PC-9 (cell line): ENCODE results near the gene SELL. TPM values are rescaled to one million over a fixed set of nuclear protein-coding genes. Genes with fewer than 3 reads are reported as not detected.

Source experiments
- BruUV-seq: library from RNA; stranded (reverse); fragments of 400-500 nt; replicated peaks from 2 replicates; lab custom pipeline; 2021; lab: Mats Ljungman, UMichigan
- CTCF ChIA-PET: fragments of 300-600 bp; sonication (Branson Sonifier 250); formaldehyde crosslinking; loops from one replicate; lab custom pipeline; 2022; ENCODE audit warnings: antibody characterized with exemption; lab: Charles Lee
- POLR2A ChIA-PET: fragments of 300-600 bp; sonication (Branson Sonifier 250); formaldehyde crosslinking; loops from one replicate; lab custom pipeline; 2022; ENCODE audit warnings: antibody characterized with exemption; ENCODE audit not compliant: unreplicated experiment; lab: Charles Lee
- DNase-seq, 2 experiments: peaks; one replicate each; pipeline versions ENCODE4 v3.0.0 to v3.0.0-alpha.2; 2015 to 2022; ENCODE audit warnings: mixed read lengths in 1 of 2
- H2AFZ ChIP-seq: fragments of 200-600 bp; sonication (generic); 2 replicates; pipeline ENCODE4 v1.8.1; 2017; ENCODE audit warnings: antibody characterized with exemption
- H3F3A ChIP-seq: fragments of 200-600 bp; sonication (generic); 2 replicates; pipeline ENCODE4 v1.8.1; 2017; ENCODE audit warnings: antibody characterized with exemption, mild to moderate bottlenecking, low read depth; ENCODE audit not compliant: insufficient read depth
- H3K27ac ChIP-seq: fragments of 200-600 bp; sonication (generic); 2 replicates; pipeline ENCODE4 v1.6.1; 2016; ENCODE audit warnings: mixed run types
- H3K27me3 ChIP-seq: fragments of 200-600 bp; sonication (generic); 2 replicates; pipeline ENCODE4 v1.6.1; 2016; ENCODE audit warnings: low read depth, mixed run types; ENCODE audit not compliant: insufficient read depth
- H3K36me3 ChIP-seq: fragments of 200-600 bp; sonication (generic); 2 replicates; pipeline ENCODE4 v1.6.1; 2016; ENCODE audit warnings: low read depth, mixed run types
- H3K4me1 ChIP-seq: fragments of 200-600 bp; sonication (generic); replicated peaks from 2 replicates; pipeline ENCODE4 v1.6.1; 2016; ENCODE audit warnings: mixed run types; ENCODE audit not compliant: insufficient read depth
- H3K4me2 ChIP-seq: fragments of 200-600 bp; sonication (generic); 2 replicates; pipeline ENCODE4 v1.6.1; 2017; ENCODE audit warnings: mixed run types
- H3K4me3 ChIP-seq: fragments of 200-600 bp; sonication (generic); 2 replicates; pipeline ENCODE4 v1.6.1; 2016; ENCODE audit warnings: mixed run types
- H3K79me2 ChIP-seq: fragments of 200-600 bp; sonication (generic); 2 replicates; pipeline ENCODE4 v1.6.1; 2017; ENCODE audit warnings: low read depth, mixed run types
- H3K9me2 ChIP-seq: fragments of 200-600 bp; sonication (generic); 2 replicates; pipeline ENCODE4 v1.8.1; 2017; ENCODE audit warnings: mild to moderate bottlenecking; ENCODE audit not compliant: insufficient read depth
- H3K9me3 ChIP-seq: fragments of 200-600 bp; sonication (generic); 2 replicates; pipeline ENCODE4 v1.8.1; 2016; ENCODE audit warnings: low read depth; ENCODE audit not compliant: insufficient read depth
- H4K20me1 ChIP-seq: fragments of 200-600 bp; sonication (generic); 2 replicates; pipeline ENCODE4 v1.8.1; 2017; ENCODE audit not compliant: insufficient read depth
- EZH2 ChIP-seq: fragments of 200-600 bp; sonication (generic); IDR thresholded peaks from 2 replicates; pipeline ENCODE4 v1.8.0; 2017; ENCODE audit warnings: antibody characterized with exemption, low read depth
- intact Hi-C: fragments of 100-400 bp; cut with micrococcal nuclease; formaldehyde crosslinking; loops from one replicate; pipeline ENCODE4 v1.10.0; 2022; ENCODE audit not compliant: unreplicated experiment
- total RNA-seq: library from RNA; stranded (reverse); gene quantifications from 2 replicates; pipeline ENCODE4 v1.2.3, GENCODE V29; 2021
- TF ChIP-seq, protein P1 (sequence below): fragments of 200-600 bp; sonication (generic); conservative IDR thresholded peaks from 2 replicates; pipeline ENCODE4 v1.6.1; 2017; ENCODE audit warnings: mixed run types, antibody characterized with exemption, mild to moderate bottlenecking, moderate library complexity

Gene SELL
- total RNA-seq, 1 experiment from 2014 or later: 6.5 TPM

DNA sequence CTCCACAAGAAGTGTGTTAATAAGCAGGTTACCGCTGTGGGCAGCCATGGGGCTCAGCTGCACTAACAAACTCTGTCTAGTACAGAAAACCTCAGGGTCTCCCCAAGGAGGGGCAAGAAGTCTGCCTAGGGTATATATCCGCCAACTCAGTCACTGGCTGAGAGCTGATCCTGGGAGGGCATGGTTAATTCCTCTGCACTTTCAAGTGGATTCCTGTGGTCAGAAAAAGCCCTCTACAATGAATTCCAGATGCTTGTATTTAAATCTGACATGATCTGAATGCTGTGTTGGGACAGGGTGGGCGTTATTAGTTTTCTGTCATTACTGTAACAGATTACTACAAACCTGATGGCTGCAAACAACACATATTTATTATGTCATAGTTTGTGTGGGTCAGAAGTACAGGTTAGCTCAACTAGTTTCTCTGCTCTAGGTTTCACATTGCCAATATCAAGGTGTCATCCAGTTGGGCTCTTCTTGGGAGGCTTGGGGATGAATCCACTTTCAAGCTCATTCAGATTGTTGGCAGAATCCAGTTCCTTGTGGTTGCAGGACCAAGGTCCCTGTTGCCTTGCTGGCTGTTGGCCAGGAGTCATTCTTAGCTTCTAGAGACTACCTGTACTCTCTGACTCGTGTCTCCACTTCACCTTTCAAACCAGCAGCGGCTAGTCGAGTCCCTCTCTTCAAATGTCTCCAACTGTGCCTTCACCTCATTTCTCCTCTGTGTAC is 30.4 kb upstream of the SELL start:
- BruUV-seq: no TSS peak
- H3K9me3 ChIP-seq: no peaks in the 10 kb centered on the region
- 0 out of 2 replicates have a peak, but pooled peaks cover 3% of the 10 kb centered on the region for H3K4me1 ChIP-seq
- H3K9me2 ChIP-seq: no peaks in the 10 kb centered on the region
- no peak overlapping the region for H2AFZ ChIP-seq
- no peaks in the 10 kb centered on the region for H3F3A ChIP-seq
- intact Hi-C loops: no loop called here
- H3K79me2 ChIP-seq: no peaks in the 10 kb centered on the region
- no peaks in the 10 kb centered on the region for H3K36me3 ChIP-seq
- H3K27ac ChIP-seq: no peak overlapping the region
- no peak for DNase-seq
- no peak overlapping the region for H3K4me2 ChIP-seq
- CTCF ChIA-PET: no interaction called here
- no peaks in the 10 kb centered on the region for H4K20me1 ChIP-seq
- no peak overlapping the region for H3K4me3 ChIP-seq
- no peaks in the 10 kb centered on the region for H3K27me3 ChIP-seq
- POLR2A ChIA-PET: interaction anchor here (0.6 kb wide), 1 partner anchor 23 kb away, joined by 4 read pairs; no protein-coding TSS in a partner anchor
- TF ChIP-seq, protein P1, sequence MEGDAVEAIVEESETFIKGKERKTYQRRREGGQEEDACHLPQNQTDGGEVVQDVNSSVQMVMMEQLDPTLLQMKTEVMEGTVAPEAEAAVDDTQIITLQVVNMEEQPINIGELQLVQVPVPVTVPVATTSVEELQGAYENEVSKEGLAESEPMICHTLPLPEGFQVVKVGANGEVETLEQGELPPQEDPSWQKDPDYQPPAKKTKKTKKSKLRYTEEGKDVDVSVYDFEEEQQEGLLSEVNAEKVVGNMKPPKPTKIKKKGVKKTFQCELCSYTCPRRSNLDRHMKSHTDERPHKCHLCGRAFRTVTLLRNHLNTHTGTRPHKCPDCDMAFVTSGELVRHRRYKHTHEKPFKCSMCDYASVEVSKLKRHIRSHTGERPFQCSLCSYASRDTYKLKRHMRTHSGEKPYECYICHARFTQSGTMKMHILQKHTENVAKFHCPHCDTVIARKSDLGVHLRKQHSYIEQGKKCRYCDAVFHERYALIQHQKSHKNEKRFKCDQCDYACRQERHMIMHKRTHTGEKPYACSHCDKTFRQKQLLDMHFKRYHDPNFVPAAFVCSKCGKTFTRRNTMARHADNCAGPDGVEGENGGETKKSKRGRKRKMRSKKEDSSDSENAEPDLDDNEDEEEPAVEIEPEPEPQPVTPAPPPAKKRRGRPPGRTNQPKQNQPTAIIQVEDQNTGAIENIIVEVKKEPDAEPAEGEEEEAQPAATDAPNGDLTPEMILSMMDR: no peak
- no peak for TF ChIP-seq EZH2

DNA sequence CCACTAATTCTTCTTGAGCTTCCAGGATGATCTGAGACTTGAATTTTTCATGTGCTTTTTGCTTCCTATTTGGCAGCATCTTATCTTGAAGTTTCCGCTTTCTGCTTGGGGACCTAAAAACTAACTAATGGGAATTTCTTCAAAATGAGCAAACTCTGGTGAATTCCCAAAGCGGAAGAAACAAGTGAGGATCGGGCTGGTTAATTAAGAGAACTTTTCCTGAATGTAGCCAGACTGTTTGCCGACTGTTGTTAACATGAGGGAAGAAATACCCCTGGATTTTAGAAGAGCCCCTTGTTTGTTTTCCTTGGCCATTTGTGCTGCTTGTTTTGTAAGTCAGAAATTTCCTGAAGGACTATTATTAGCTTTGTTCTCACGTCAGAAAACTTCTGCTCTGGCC is 28.6 kb upstream of the SELL start:
- DNase-seq: no peak
- no TSS peak for BruUV-seq
- CTCF ChIA-PET: interaction anchor here (0.7 kb wide), 1 partner anchor 82 kb away, joined by 5 read pairs; no protein-coding TSS in a partner anchor
- Histone ChIP-seq H3K4me2 (no peak overlapping the region), H3F3A (no peaks in the 10 kb centered on the region), H3K79me2 (no peaks in the 10 kb centered on the region), H3K4me1 (0 out of 2 replicates have a peak, but pooled peaks cover 4% of the 10 kb centered on the region), H3K36me3 (no peaks in the 10 kb centered on the region), H3K9me2 (no peaks in the 10 kb centered on the region), H3K27me3 (no peaks in the 10 kb centered on the region), H3K9me3 (no peaks in the 10 kb centered on the region), H2AFZ (no peak overlapping the region), H3K27ac (no peak overlapping the region), H4K20me1 (no peaks in the 10 kb centered on the region), H3K4me3 (no peak overlapping the region)
- no peak for TF ChIP-seq EZH2
- TF ChIP-seq, protein P1: no peak
- intact Hi-C loops: no loop called here
- POLR2A ChIA-PET: no interaction called here

GRCh38 chr1:169733924-169734323 is 22.5 kb upstream of the SELL start, which contains the start of gene SELE:
SELE (minus strand) TSS chr1:169734079; CDS start chr1:169733612, 467 bp downstream.
- BruUV-seq: no TSS peak
- H3K79me2 ChIP-seq: no peaks in the 10 kb centered on the region
- no peak within 1 kb of the TSS for H2AFZ ChIP-seq
- no peak within 1 kb of the TSS for H3K4me2 ChIP-seq
- no peaks in the 10 kb centered on the region for H4K20me1 ChIP-seq
- no peak within 1 kb of the TSS for H3K4me3 ChIP-seq
- no peak for TF ChIP-seq EZH2
- 0 out of 2 replicates have a peak, but pooled peaks cover 4% of the 10 kb centered on the region for H3K4me1 ChIP-seq
- CTCF ChIA-PET: no interaction called here
- intact Hi-C loops: no loop called here
- POLR2A ChIA-PET: no interaction called here
- no peak within 1 kb of the TSS for H3K27ac ChIP-seq
- no peaks in the 10 kb centered on the region; the same call in 1 of the 2 replicates for H3F3A ChIP-seq
- H3K27me3 ChIP-seq: no peaks in the 10 kb centered on the region
- no peaks in the 10 kb centered on the region for H3K9me2 ChIP-seq
- H3K9me3 ChIP-seq: no peaks in the 10 kb centered on the region
- DNase-seq: no peak
- no peaks in the 10 kb centered on the region for H3K36me3 ChIP-seq
